ENCODE measurements around the gene OR2A25. TPM values are rescaled to one million over a fixed set of nuclear protein-coding genes. Genes with fewer than 3 reads are reported as not detected.

The OR2A25 gene
- total RNA-seq, 3 donors from 2014 or later = not detected

DNA sequence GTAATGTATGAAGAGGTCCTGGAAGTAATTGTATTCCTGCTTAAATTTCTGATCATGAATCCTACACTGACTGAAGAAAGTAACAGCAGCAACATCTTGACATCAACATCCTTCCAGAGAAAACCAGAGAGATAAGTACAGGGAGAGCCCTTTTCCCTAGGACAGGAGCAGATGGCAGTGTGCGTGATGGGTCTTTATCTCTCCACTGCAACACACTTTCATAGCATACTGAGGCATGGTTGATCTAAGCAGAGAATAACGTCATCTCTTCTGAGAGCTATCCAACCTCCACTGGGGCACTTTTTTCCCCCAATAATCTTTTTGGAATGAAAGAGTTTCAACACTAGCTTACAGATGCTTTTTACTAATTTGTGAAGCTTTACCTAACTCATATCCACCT is 342 bp downstream of the OR2A25 start:
- Histone ChIP-seq H3K36me3 (no peaks in the 10 kb centered on the region), H3K4me3 (no peak overlapping the region), H3K27me3 (no peaks in the 10 kb centered on the region), H3K4me1 (no peaks in the 10 kb centered on the region), H3K9me3 (no peaks in the 10 kb centered on the region), H3K27ac (no peak overlapping the region)
- intact Hi-C loops (cut with DNase I; ENCODE audit: low total_unique reads) = no loop called here
- DNase-seq (ENCODE audit: low spot score in 2 of 2) = no peak
- TF ChIP-seq POLR2AphosphoS5 (IDR thresholded peaks at IDR 0.05) (no peak), POLR2A (IDR thresholded peaks at IDR 0.05) (no peak)
- TF ChIP-seq, protein P1, sequence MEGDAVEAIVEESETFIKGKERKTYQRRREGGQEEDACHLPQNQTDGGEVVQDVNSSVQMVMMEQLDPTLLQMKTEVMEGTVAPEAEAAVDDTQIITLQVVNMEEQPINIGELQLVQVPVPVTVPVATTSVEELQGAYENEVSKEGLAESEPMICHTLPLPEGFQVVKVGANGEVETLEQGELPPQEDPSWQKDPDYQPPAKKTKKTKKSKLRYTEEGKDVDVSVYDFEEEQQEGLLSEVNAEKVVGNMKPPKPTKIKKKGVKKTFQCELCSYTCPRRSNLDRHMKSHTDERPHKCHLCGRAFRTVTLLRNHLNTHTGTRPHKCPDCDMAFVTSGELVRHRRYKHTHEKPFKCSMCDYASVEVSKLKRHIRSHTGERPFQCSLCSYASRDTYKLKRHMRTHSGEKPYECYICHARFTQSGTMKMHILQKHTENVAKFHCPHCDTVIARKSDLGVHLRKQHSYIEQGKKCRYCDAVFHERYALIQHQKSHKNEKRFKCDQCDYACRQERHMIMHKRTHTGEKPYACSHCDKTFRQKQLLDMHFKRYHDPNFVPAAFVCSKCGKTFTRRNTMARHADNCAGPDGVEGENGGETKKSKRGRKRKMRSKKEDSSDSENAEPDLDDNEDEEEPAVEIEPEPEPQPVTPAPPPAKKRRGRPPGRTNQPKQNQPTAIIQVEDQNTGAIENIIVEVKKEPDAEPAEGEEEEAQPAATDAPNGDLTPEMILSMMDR (IDR thresholded peaks at IDR 0.05) = no peak

DNA sequence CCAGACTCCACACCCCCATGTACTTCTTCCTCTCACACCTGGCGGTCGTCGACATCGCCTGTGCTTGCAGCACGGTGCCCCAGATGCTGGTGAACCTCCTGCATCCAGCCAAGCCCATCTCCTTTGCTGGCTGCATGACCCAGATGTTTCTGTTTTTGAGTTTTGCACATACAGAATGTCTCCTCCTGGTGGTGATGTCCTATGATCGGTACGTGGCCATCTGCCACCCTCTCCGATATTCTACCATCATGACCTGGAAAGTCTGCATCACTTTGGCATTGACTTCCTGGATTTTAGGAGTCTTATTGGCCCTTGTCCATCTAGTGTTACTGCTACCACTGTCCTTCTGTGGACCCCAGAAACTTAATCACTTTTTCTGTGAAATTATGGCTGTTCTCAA is 4.8 kb downstream of the OR2A25 start:
- intact Hi-C loops (cut with DNase I; ENCODE audit: low total_unique reads) = no loop called here
- no peak overlapping the region for H3K27ac ChIP-seq
- no peak overlapping the region for H3K4me3 ChIP-seq
- DNase-seq (ENCODE audit: low spot score in 2 of 2) = no peak
- H3K36me3 ChIP-seq = no peaks in the 10 kb centered on the region
- H3K4me1 ChIP-seq = no peaks in the 10 kb centered on the region
- H3K9me3 ChIP-seq = no peaks in the 10 kb centered on the region
- TF ChIP-seq, protein P1 (IDR thresholded peaks at IDR 0.05) = no peak
- no peak for TF ChIP-seq POLR2A (IDR thresholded peaks at IDR 0.05)
- no peak for TF ChIP-seq POLR2AphosphoS5 (IDR thresholded peaks at IDR 0.05)
- H3K27me3 ChIP-seq = no peaks in the 10 kb centered on the region

DNA sequence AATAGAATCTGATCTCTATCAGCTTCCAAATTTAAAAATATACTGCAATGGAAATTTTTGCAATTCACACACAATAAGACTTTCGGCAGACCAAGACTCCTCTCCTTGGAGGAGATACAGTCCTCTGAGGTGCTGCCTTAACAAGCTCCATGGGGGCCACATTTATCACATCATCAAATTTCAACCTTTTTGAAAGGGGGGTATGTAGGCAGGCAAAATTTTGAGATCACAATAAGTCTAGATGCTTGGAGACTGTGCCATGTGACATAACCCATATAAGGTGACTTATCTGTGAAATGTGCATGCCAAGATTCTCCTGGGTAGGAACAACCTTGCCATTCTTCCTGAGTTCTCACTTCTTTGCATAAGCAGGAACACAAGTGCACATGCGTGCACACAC is 16.4 kb downstream of the OR2A25 start, which contains the start of gene OR2A12:
OR2A12 (plus strand) TSS at position 301 of the 400 bp plus-strand sequence. CDS start 8,830 bp downstream, outside the sequence.
- Histone ChIP-seq H3K4me3 (no peak within 1 kb of the TSS), H3K9me3 (peaks cover 0 to 4% of the 10 kb centered on the region in 2 donors), H3K36me3 (no peaks in the 10 kb centered on the region), H3K27ac (no peak within 1 kb of the TSS), H3K4me1 (no peaks in the 10 kb centered on the region), H3K27me3 (no peaks in the 10 kb centered on the region)
- intact Hi-C loops (cut with DNase I; ENCODE audit: low total_unique reads) = no loop called here
- TF ChIP-seq, protein P1 (IDR thresholded peaks at IDR 0.05) = no peak
- TF ChIP-seq POLR2AphosphoS5 (IDR thresholded peaks at IDR 0.05) (no peak), POLR2A (IDR thresholded peaks at IDR 0.05) (no peak)
- no peak for DNase-seq (ENCODE audit: low spot score in 2 of 2)

DNA sequence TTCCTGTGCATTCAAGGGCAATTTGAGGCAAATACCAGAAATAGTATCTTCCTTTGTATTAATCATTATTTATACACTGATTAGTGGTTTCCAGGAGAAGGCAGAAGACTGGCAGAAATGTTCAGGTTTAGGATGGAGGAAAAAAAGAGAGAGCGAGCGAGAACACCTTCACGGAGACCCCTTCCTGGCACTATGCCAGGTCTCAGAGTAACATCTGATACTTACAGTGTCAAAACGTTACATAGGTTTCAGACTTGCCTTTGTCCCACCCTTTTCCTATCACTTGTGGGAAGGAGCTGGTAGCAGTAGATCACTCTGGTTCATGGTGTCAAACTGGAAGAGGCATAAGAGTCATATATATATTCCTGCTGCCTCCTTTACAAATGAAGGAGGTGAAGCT is 17.1 kb downstream of the OR2A25 start:
- Histone ChIP-seq H3K9me3 (peaks cover 0 to 5% of the 10 kb centered on the region in 2 donors), H3K4me3 (no peak overlapping the region), H3K27me3 (no peaks in the 10 kb centered on the region), H3K36me3 (no peaks in the 10 kb centered on the region), H3K27ac (no peak overlapping the region), H3K4me1 (no peaks in the 10 kb centered on the region)
- intact Hi-C loops (cut with DNase I; ENCODE audit: low total_unique reads) = no loop called here
- DNase-seq (ENCODE audit: low spot score in 2 of 2) = no peak
- TF ChIP-seq POLR2A (IDR thresholded peaks at IDR 0.05) = no peak
- no peak for TF ChIP-seq POLR2AphosphoS5 (IDR thresholded peaks at IDR 0.05)
- TF ChIP-seq, protein P1 (IDR thresholded peaks at IDR 0.05) = no peak

DNA sequence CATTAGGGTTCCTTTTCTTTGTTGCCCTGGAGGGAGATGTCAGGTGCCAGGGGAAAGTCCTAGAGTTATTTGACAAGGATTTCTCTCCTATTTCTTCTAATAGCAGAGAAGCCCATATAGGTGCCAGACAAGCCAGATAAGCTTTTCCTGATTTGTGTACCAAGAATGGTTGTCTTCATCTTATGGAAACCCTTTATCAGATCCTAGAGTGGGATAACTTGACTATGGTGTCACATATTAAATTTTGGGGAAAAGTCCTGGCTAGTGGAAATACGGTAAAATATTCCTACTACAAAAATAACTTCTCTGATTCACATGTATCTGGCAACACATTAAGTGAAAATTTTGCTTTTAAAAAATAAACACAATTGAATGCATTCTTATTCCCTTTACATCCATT is 17.6 kb downstream of the OR2A25 start:
- intact Hi-C loops (cut with DNase I; ENCODE audit: low total_unique reads) = no loop called here
- TF ChIP-seq POLR2A (IDR thresholded peaks at IDR 0.05) (no peak), POLR2AphosphoS5 (IDR thresholded peaks at IDR 0.05) (no peak)
- TF ChIP-seq, protein P1 (IDR thresholded peaks at IDR 0.05) = no peak
- H3K36me3 ChIP-seq = no peaks in the 10 kb centered on the region
- no peaks in the 10 kb centered on the region for H3K4me1 ChIP-seq
- no peak overlapping the region for H3K4me3 ChIP-seq
- H3K27me3 ChIP-seq = no peaks in the 10 kb centered on the region
- no peak overlapping the region for H3K27ac ChIP-seq
- no peak for DNase-seq (ENCODE audit: low spot score in 2 of 2)
- H3K9me3 ChIP-seq = peaks cover 3 to 5% of the 10 kb centered on the region in 2 donors

Data from breast epithelium (tissue), 4 donors.